Left renal pelvis (tissue), 4 donors: ENCODE results near the gene CHRM5. TPM values are rescaled to one million over a fixed set of nuclear protein-coding genes. Genes with fewer than 3 reads are reported as not detected.
A peak's percentile ranks its signal among the peaks of the same experiment; 100 is the strongest.
"Not testable (repeated sequence)": the region's sequence is repeated elsewhere in the genome, so short reads cannot be mapped to it uniquely, and the experiment has no call there.

ENCODE experiments used
- DNase-seq, 4 donors: peaks; one replicate each; pipeline ENCODE4 v3.0.0-alpha.2; 2013; ENCODE audit warnings: low read depth in 4 of 4, low spot score in 3 of 4
- polyA plus RNA-seq, 4 donors: library from polyadenylated mRNA; unstranded; fragments of 120-200 nt; gene quantifications; one replicate each; pipeline ENCODE4 v1.2.1, GENCODE V29; 2013; ENCODE audit not compliant: insufficient read length in 4 of 4

Gene CHRM5
- polyA plus RNA-seq, 4 donors: 0.09 to 0.29 (median 0.12) TPM

- DNase-seq: peak in 3 of 4 donors; percentile 61 to 64 (median 61)
These were observed 70.0 kb downstream of the CHRM5 start for GRCh38 chr15:34038023-34038870.

DNA sequence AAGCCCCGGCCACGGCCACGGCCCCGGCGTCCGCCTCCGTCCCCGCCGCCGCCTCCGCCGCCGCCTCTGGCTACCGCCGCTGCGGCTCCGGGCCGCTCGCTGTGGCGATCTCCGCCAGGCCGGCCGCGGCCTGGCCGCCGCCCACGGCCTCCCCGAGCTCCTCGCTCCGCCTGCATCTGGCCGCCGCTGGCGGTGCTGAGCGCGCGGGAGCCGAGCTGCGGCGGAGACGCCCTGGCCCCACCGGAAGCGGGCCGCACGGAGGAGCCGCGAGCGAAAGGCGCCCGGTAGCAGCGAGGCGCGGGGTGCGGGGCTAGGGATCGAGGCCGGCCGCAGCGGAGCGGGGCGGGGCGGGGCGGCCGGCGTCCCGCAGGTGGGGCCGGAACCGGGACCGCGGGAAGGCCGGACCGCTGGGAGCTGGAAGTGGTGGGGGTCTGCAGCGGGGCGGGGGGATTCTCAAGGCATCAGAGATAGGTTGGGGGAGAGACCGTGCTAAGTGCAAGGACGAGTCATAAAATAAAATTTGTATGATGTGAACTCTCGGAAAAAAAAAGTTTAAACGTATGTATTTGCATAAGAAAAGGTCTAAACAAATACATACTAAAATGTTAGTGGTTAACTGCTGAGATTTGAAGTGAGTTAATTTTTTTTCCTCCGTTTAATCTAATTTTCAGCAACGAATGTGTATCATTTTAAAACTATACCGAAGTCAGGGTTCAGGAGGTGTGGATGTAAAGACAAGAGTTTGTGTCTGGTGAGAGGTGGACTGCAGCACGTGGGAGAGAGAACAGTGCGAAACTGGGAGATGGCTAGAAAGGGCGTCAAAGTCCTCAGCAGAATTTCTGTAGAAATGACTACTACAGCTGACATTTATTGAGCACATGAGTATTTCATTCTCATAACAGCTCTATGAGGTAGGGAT, 70.8 kb downstream of the CHRM5 start, which contains the start of gene AVEN:
Gene AVEN (minus strand): TSS at position 334 of the 919 bp plus-strand sequence. CDS start 158 bp downstream, at position 176.
- no peak for DNase-seq

- no peak for DNase-seq
These were observed 71.5 kb downstream of the CHRM5 start for GRCh38 chr15:34039790-34040113.

DNA sequence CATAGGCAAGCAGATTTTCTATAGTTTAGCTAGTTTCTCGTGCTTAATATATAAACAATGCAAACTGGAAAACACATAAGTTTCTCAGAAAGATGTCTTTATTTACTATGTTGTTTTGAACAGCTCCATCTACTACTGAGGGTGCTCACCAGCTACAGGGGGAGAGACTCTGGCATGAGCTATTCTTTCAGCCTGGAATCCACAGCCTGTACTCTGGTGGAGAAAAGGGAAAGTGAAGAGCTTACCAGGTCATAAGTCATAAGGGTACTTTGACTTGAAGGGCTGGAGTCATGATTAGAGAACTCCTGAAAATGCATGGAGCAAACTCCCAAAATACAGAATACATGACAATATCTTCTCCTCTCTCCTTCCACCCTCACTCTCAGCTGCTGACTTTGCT, 75.1 kb downstream of the CHRM5 start:
- no peak for DNase-seq

DNA sequence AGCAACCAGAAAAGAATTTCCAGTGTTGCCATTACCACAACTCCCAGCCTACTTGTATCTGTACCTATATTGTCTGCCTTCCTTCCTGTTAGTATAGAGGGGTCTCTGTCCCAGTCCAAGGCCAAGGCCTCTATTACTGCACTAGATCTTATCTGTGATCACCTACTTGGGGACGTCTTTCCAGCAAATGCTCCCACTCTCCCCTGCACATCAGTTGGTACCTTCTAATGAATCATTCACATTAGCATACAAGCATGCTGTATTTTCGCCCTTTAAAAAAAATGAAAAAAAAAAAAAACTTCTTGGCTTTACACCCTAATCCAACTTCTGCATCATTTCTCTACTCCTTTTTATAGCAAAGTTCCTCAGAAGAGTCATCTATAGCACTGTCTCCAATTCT, 75.5 kb downstream of the CHRM5 start:
- no peak for DNase-seq

GRCh38 chr15:34046471-34047145, 78.3 kb downstream of the CHRM5 start:
- DNase-seq: no peak

DNA sequence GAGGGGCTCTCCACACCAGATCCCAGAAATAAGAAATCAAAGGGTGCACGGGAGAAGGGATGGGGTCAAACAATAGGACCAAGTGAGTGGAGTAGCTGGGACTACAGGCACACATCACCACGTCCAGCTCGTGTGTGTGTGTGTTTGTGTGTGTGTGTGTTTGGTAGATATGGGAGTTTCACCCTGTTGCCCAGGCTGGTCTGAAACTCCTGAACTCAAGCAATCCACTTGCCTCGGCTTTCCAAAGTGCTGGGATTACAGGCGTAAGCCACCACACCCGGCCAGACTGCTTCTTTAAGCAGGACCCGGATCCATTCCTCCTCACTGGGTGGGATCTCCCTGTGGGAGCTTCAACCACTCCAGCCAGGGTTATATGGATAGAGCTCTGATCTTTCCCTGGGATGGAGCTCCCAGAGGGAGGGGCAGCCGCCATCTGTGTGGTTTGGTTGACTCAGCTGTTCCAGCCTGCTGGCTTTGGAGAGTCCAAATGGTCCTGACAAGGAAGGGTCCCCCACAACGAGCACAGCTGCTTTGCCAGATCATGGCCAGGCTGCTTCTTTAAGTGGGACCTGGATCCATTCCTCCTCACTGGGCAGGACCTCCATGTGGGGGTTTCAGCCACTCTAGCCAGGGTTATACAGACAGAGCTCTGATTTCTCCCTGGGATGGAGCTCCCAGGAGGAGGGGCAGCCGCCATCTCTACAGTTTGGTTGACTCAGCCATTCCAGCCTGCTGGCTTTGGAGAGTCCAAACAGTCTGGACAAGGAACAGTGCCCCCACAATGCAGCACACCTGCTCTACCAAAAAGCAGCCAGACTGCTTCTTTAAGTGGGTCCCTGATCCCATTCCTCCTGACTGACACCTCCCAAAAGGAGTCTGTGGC, 79.8 kb downstream of the CHRM5 start:
- DNase-seq: no peak

GRCh38 chr15:34049112-34049511, 80.8 kb downstream of the CHRM5 start:
- no peak for DNase-seq

DNA sequence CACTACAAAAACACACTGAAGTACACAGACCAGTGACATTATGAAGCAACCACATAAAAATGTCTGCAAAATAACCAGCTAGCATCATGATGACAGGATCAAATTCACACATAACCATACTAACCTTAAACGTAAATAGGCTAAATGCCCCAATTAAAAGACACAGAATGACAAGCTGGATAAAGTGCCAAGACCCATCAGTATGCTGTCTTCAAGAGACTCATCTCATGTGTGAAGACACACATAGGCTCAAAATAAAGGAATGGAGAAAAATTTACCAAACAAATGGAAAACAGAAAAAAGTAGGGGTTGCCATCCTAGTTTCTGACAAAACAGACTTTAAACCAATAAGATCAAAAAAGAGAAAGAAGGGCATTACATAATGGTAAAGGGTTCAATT, 82.1 kb downstream of the CHRM5 start:
- not testable (repeated sequence) for DNase-seq

- DNase-seq: no peak
These were observed 85.9 kb downstream of the CHRM5 start for GRCh38 chr15:34054081-34054707.

- no peak for DNase-seq
These were observed 87.7 kb downstream of the CHRM5 start for GRCh38 chr15:34055868-34056595.

DNA sequence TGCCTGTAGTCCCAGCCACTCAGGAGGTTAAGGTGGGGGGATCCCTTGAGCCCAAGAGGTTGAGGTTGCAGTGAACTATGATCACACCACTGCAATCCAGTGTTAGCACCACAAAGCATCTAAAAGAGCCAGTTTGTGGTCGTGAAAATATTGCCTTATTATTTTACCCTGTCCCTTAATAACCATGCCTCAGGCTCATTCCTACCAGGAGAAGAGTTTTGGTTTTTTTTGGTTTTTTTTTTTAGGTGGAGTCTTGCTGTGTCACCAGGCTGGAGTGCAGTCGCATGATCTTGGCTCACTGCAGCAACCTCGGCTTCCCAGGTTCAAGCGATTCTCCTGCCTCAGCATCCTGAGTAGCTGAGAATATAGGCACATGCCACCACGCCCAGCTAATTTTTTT, 88.6 kb downstream of the CHRM5 start:
- no peak for DNase-seq

GRCh38 chr15:34059476-34059875, 91.2 kb downstream of the CHRM5 start:
- no peak for DNase-seq

GRCh38 chr15:34059946-34060345, 91.6 kb downstream of the CHRM5 start:
- no peak for DNase-seq

DNA sequence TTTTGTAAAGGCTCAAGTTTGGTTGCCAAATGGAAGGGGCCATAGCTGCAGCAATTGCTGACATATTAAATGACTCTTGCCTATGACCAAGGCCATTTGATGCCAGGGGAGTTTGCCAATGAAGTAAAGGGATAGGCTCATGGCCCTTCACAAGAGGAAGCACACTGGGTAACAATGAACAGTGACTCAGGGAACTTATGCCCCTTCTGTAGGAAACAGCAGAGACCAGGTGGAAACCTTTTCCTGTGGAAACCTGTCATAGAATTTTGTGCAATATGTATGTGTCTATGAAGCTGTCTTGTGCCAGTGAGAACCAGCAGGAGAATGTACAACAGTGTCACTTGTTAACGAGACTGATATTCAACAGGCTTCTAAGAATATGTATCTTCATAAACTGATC, 96.1 kb downstream of the CHRM5 start:
- no peak for DNase-seq

- no peak for DNase-seq
These were observed 97.0 kb downstream of the CHRM5 start for GRCh38 chr15:34065261-34065660.

- no peak for DNase-seq
These were observed 97.6 kb downstream of the CHRM5 start for GRCh38 chr15:34065941-34066340.

GRCh38 chr15:34070003-34070402, 101.7 kb downstream of the CHRM5 start:
- no peak for DNase-seq

- no peak for DNase-seq
These were observed 108.5 kb downstream of the CHRM5 start for GRCh38 chr15:34076785-34077184.
